GM12874 (cell line): ENCODE data around the gene WNK2.

ENCODE experiments used
- CTCF ChIP-seq: IDR thresholded peaks from 2 replicates; pipeline ENCODE4 v1.5.1; 2011; ENCODE audit warnings: low read depth, mild to moderate bottlenecking, control low read depth, low read length, moderate library complexity; ENCODE audit not compliant: insufficient read depth

The WNK2 gene

GRCh38 chr9:93240891-93241334 lies 57.0 kb downstream of the WNK2 start:
- no peak for TF ChIP-seq CTCF

- no peak for TF ChIP-seq CTCF
These were observed 59.2 kb downstream of the WNK2 start for GRCh38 chr9:93243112-93243511.

GRCh38 chr9:93244101-93244500 lies 60.2 kb downstream of the WNK2 start:
- TF ChIP-seq CTCF = no peak

GRCh38 chr9:93244510-93245436 lies 60.8 kb downstream of the WNK2 start:
- TF ChIP-seq CTCF = no peak

GRCh38 chr9:93245437-93245970 lies 61.6 kb downstream of the WNK2 start:
- TF ChIP-seq CTCF = no peak

GRCh38 chr9:93246111-93246510 lies 62.2 kb downstream of the WNK2 start:
- TF ChIP-seq CTCF = no peak

- no peak for TF ChIP-seq CTCF
These were observed 62.6 kb downstream of the WNK2 start for GRCh38 chr9:93246526-93246925.
